ENCODE results near the gene ZG16B. TPM values are rescaled to one million over a fixed set of nuclear protein-coding genes. Genes with fewer than 3 reads are reported as not detected.

Gene ZG16B
- total RNA-seq, 1 donor from 2014 or later = 0.27 TPM

GRCh38 chr16:2843526-2843925 lies 13.4 kb downstream of the ZG16B start:
- H3K4me3 ChIP-seq = no peak overlapping the region

GRCh38 chr16:2845116-2845515 lies 15.0 kb downstream of the ZG16B start:
- H3K4me3 ChIP-seq = no peak overlapping the region
- no peak for TF ChIP-seq CTCF (IDR thresholded peaks at IDR 0.05; ENCODE audit: borderline replicate concordance)
- no peaks in the 10 kb centered on the region for H3K36me3 ChIP-seq
- intact Hi-C loops (cut with micrococcal nuclease) = no loop called here
- no peak for DNase-seq
- peaks cover 17% of the 10 kb centered on the region for H3K4me1 ChIP-seq
- no peak overlapping the region for H3K27ac ChIP-seq (replicated peaks)
- peaks cover 7% of the 10 kb centered on the region for H3K9me3 ChIP-seq (replicated peaks)
- H3K27me3 ChIP-seq (ENCODE audit: low read depth) = peaks cover 56% of the 10 kb centered on the region

More at GRCh38 chr16:2843526-2843925, 13.4 kb downstream of the ZG16B start:
- intact Hi-C loops (cut with micrococcal nuclease) = no loop called here
- no peak for TF ChIP-seq CTCF (IDR thresholded peaks at IDR 0.05; ENCODE audit: borderline replicate concordance)
- Histone ChIP-seq H3K27me3 (ENCODE audit: low read depth) (peaks cover 56% of the 10 kb centered on the region), H3K36me3 (no peaks in the 10 kb centered on the region), H3K27ac (replicated peaks) (no peak overlapping the region), H3K4me1 (peaks cover 17% of the 10 kb centered on the region), H3K9me3 (replicated peaks) (peaks cover 7% of the 10 kb centered on the region)
- DNase-seq = no peak

- no peak overlapping the region for H3K27ac ChIP-seq (replicated peaks)
- no peak overlapping the region for H3K4me3 ChIP-seq
- no peak for TF ChIP-seq CTCF (IDR thresholded peaks at IDR 0.05; ENCODE audit: borderline replicate concordance)
- H3K27me3 ChIP-seq (ENCODE audit: low read depth) = peaks cover 57% of the 10 kb centered on the region
- peaks cover 12% of the 10 kb centered on the region for H3K4me1 ChIP-seq
- DNase-seq = no peak
- H3K36me3 ChIP-seq = no peaks in the 10 kb centered on the region
- intact Hi-C loops (cut with micrococcal nuclease) = no loop called here
- H3K9me3 ChIP-seq (replicated peaks) = peaks cover 7% of the 10 kb centered on the region
Measured at GRCh38 chr16:2846511-2847310, 16.6 kb downstream of the ZG16B start.

GRCh38 chr16:2848933-2849725 lies 19.0 kb downstream of the ZG16B start:
- no peaks in the 10 kb centered on the region for H3K36me3 ChIP-seq
- no peak for TF ChIP-seq CTCF (IDR thresholded peaks at IDR 0.05; ENCODE audit: borderline replicate concordance)
- DNase-seq = no peak
- peaks cover 12% of the 10 kb centered on the region for H3K9me3 ChIP-seq (replicated peaks)
- H3K4me1 ChIP-seq = no peaks in the 10 kb centered on the region
- H3K4me3 ChIP-seq = no peak overlapping the region
- H3K27me3 ChIP-seq (ENCODE audit: low read depth) = peaks cover 70% of the 10 kb centered on the region
- no peak overlapping the region for H3K27ac ChIP-seq (replicated peaks)
- intact Hi-C loops (cut with micrococcal nuclease) = no loop called here

- Histone ChIP-seq H3K27me3 (ENCODE audit: low read depth) (peaks cover 92% of the 10 kb centered on the region), H3K9me3 (replicated peaks) (peaks cover 21% of the 10 kb centered on the region), H3K4me3 (no peak overlapping the region), H3K27ac (replicated peaks) (no peak overlapping the region), H3K4me1 (no peaks in the 10 kb centered on the region), H3K36me3 (no peaks in the 10 kb centered on the region)
- DNase-seq = no peak
- TF ChIP-seq CTCF (IDR thresholded peaks at IDR 0.05; ENCODE audit: borderline replicate concordance) = no peak
- intact Hi-C loops (cut with micrococcal nuclease) = no loop called here
Measured at GRCh38 chr16:2852003-2852730, 22.1 kb downstream of the ZG16B start.
